HCT116 (cell line): Measurements from ENCODE around the gene SEPTIN2. TPM values are rescaled to one million over a fixed set of nuclear protein-coding genes. Genes with fewer than 3 reads are reported as not detected.
"Not testable (repeated sequence)": the region's sequence is repeated elsewhere in the genome, so short reads cannot be mapped to it uniquely, and the experiment has no call there.

Experiments used
- ATAC-seq: fragments of 200-7000 bp; cut with Tn5 transposase; 2 replicates; pipeline ENCODE4 v1.9.1; 2020; ENCODE audit warnings: mild to moderate bottlenecking, moderate library complexity
- BruUV-seq: library from RNA; stranded (reverse); fragments of 400-500 nt; replicated peaks from 2 replicates; lab custom pipeline; 2021; lab: Mats Ljungman, UMichigan
- CTCF ChIA-PET: fragments of 300-600 bp; sonication (Branson Sonifier 250); formaldehyde crosslinking; loops from one replicate; lab custom pipeline; 2021; ENCODE audit warnings: antibody characterized with exemption; lab: Charles Lee
- POLR2A ChIA-PET: fragments of 300-600, 350-600 bp; sonication (Branson Sonifier 250); formaldehyde crosslinking; loops from one replicate; lab custom pipeline; 2021; ENCODE audit warnings: antibody characterized with exemption; lab: Charles Lee
- RAD21 ChIA-PET, 2 experiments: fragments of 300-600 bp; sonication (Branson Sonifier 250); formaldehyde crosslinking; loops; one replicate each; lab custom pipeline; 2023; ENCODE audit warnings: low total read pairs in 2 of 2; ENCODE audit not compliant: uncharacterized antibody in 2 of 2, unreplicated experiment in 2 of 2, low non-redundant PET in 1 of 2; lab: Charles Lee
- DNase-seq: peaks from one replicate; pipeline ENCODE4 v3.0.0-alpha.2; 2010; ENCODE audit warnings: low read depth, low spot score
- H2AFZ ChIP-seq: fragments of 200-600 bp; shearing (Covaris generic), sonication (generic); 2 replicates; pipeline ENCODE4 v1.6.1; 2017; ENCODE audit warnings: low read depth, mixed run types, mixed read lengths, antibody characterized with exemption, low read length; ENCODE audit not compliant: poor library complexity, severe bottlenecking
- H3K27ac ChIP-seq: 2 replicates; pipeline ENCODE4 v1.5.1; 2012; ENCODE audit warnings: low read depth, low read length
- H3K27me3 ChIP-seq: fragments of 200-600 bp; sonication (generic); 2 replicates; pipeline ENCODE4 v1.6.1; 2016; ENCODE audit warnings: mixed run types, low read length, mixed read lengths; ENCODE audit not compliant: insufficient read depth
- H3K36me3 ChIP-seq, 2 experiments: fragments of 200-500 bp in 1 of 2; fragments of 200-600 bp in 1 of 2; sonication (Bioruptor generic) in 1 of 2; sonication (generic) in 1 of 2; 2 replicates each; pipeline versions ENCODE4 v1.5.1 to v1.6.1; 2014 to 2016; ENCODE audit warnings: low read length in 2 of 2, inconsistent platforms in 1 of 2, mixed read lengths in 1 of 2, mixed run types in 1 of 2; ENCODE audit not compliant: insufficient read depth in 2 of 2, control insufficient read depth in 1 of 2
- H3K4me1 ChIP-seq, 2 experiments: fragments of 200-600 bp in 1 of 2; sonication (generic) in 1 of 2; 2 replicates each; pipeline versions ENCODE4 v1.5.1 to v1.6.1; 2012 to 2017; ENCODE audit warnings: low read length in 2 of 2, inconsistent platforms in 1 of 2, mild to moderate bottlenecking in 1 of 2, mixed read lengths in 1 of 2, mixed run types in 1 of 2, moderate library complexity in 1 of 2; ENCODE audit not compliant: insufficient read depth in 2 of 2, control insufficient read depth in 1 of 2
- H3K4me2 ChIP-seq: fragments of 200-600 bp; sonication (generic); 2 replicates; pipeline ENCODE4 v1.6.1; 2017; ENCODE audit warnings: mixed run types, low read length, mixed read lengths
- H3K4me3 ChIP-seq, 2 experiments: fragments of 200-600 bp in 1 of 2; sonication (generic) in 1 of 2; replicated peaks in 1 of 2; 2 replicates each; pipeline ENCODE4 v1.5.1; 2011 to 2016; ENCODE audit warnings: low read length in 2 of 2, control low read depth in 1 of 2, low read depth in 1 of 2, mild to moderate bottlenecking in 1 of 2, mixed read lengths in 1 of 2, mixed run types in 1 of 2
- H3K79me2 ChIP-seq: fragments of 200-600 bp; sonication (generic); 2 replicates; pipeline ENCODE4 v1.6.1; 2017; ENCODE audit warnings: mild to moderate bottlenecking, mixed run types, low read length, moderate library complexity, mixed read lengths; ENCODE audit not compliant: insufficient read depth
- H3K9ac ChIP-seq: fragments of 200-600 bp; sonication (generic); 2 replicates; pipeline ENCODE4 v1.6.1; 2016; ENCODE audit warnings: low read length, mixed read lengths
- H3K9me2 ChIP-seq: fragments of 200-600 bp; sonication (generic), shearing (Covaris generic); 2 replicates; pipeline ENCODE4 v1.6.1; 2017; ENCODE audit warnings: mixed run types, mild to moderate bottlenecking, moderate library complexity; ENCODE audit not compliant: insufficient read depth
- H3K9me3 ChIP-seq, 2 experiments: fragments of 200-500 bp in 1 of 2; fragments of 200-600 bp in 1 of 2; sonication (Bioruptor generic) in 1 of 2; sonication (generic) in 1 of 2; 2 replicates each; pipeline ENCODE4 v1.6.1; 2014 to 2017; ENCODE audit warnings: low read length in 2 of 2, mixed read lengths in 2 of 2, inconsistent platforms in 1 of 2, low read depth in 1 of 2, mild to moderate bottlenecking in 1 of 2, mixed run types in 1 of 2, moderate library complexity in 1 of 2; ENCODE audit not compliant: control insufficient read depth in 1 of 2, insufficient read depth in 1 of 2
- H4K20me1 ChIP-seq: fragments of 200-600 bp; sonication (generic), shearing (Covaris generic); 2 replicates; pipeline ENCODE4 v1.6.1; 2017; ENCODE audit warnings: mixed run types, mild to moderate bottlenecking, moderate library complexity; ENCODE audit not compliant: insufficient read depth
- POLR2A ChIP-seq: IDR thresholded peaks from 2 replicates; pipeline ENCODE4 v1.7.0; 2011; ENCODE audit warnings: borderline replicate concordance; ENCODE audit not compliant: insufficient read depth, insufficient read length; ENCODE audit errors: extremely low read depth
- POLR2AphosphoS5 ChIP-seq: IDR thresholded peaks from 2 replicates; pipeline ENCODE4 v1.6.1; 2011; ENCODE audit warnings: mild to moderate bottlenecking, low read depth, low read length, moderate library complexity
- SIN3A ChIP-seq: IDR thresholded peaks from 2 replicates; pipeline ENCODE4 v1.6.1; 2012; ENCODE audit warnings: low read depth
- SRF ChIP-seq: IDR thresholded peaks from 2 replicates; pipeline ENCODE4 v1.6.1; 2012; ENCODE audit warnings: low read depth
- YY1 ChIP-seq: IDR thresholded peaks from 2 replicates; pipeline ENCODE4 v1.6.1; 2011; ENCODE audit warnings: low read length, low read depth, moderate library complexity, mild to moderate bottlenecking; ENCODE audit not compliant: insufficient replicate concordance; ENCODE audit errors: extremely low read depth
- ZFX ChIP-seq: fragments of 450-650 bp; IDR thresholded peaks from 2 replicates; pipeline ENCODE4 v1.6.1; 2017
- intact Hi-C: fragments of 100-400 bp; cut with micrococcal nuclease; formaldehyde crosslinking; loops from 2 replicates; pipeline ENCODE4 v1.10.0; 2022
- total RNA-seq: library from RNA; stranded (reverse); gene quantifications from one replicate; pipeline ENCODE4 v1.2.1, GENCODE V29; 2021; ENCODE audit not compliant: unreplicated experiment
- TF ChIP-seq, protein P1 (sequence below): IDR thresholded peaks from 2 replicates; pipeline ENCODE4 v1.6.1; 2012

The SEPTIN2 gene
- total RNA-seq, 1 experiment from 2014 or later: 317 TPM

- ChIA-PET POLR2A (no interaction called here), CTCF (no interaction called here)
- H3K79me2 ChIP-seq: peaks cover 38% of the 10 kb centered on the region
These were observed 66.1 kb downstream of the SEPTIN2 start for GRCh38 chr2:241381872-241382271.

GRCh38 chr2:241385450-241385849 lies 69.7 kb downstream of the SEPTIN2 start:
- H3K4me1 ChIP-seq, H3K9me2 ChIP-seq, RAD21 ChIA-PET, BruUV-seq, POLR2A ChIA-PET, H3K4me2 ChIP-seq, H3K36me3 ChIP-seq, intact Hi-C loops, H2AFZ ChIP-seq, H3K27ac ChIP-seq, H3K4me3 ChIP-seq, H3K9ac ChIP-seq, DNase-seq, H3K27me3 ChIP-seq, H3K9me3 ChIP-seq, CTCF ChIA-PET, H4K20me1 ChIP-seq: not testable (repeated sequence)
- peaks cover 11% of the 10 kb centered on the region; the same call in 1 of the 2 replicates for H3K79me2 ChIP-seq
- ATAC-seq: peak; percentile 55; the same call in 1 of the 2 replicates

More at GRCh38 chr2:241381872-241382271, 66.1 kb downstream of the SEPTIN2 start:
- ATAC-seq: no peak
- RAD21 ChIA-PET: no interaction called here
- Histone ChIP-seq H3K36me3 (peaks cover 0 to 10% of the 10 kb centered on the region in 2 experiments; a peak in 1 of 4 replicates), H3K27me3 (no peaks in the 10 kb centered on the region)
- TF ChIP-seq, protein P1, sequence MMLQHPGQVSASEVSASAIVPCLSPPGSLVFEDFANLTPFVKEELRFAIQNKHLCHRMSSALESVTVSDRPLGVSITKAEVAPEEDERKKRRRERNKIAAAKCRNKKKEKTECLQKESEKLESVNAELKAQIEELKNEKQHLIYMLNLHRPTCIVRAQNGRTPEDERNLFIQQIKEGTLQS: no peak
- TF ChIP-seq, all 23 proteins: peak for 0
- no peak for DNase-seq
- H2AFZ ChIP-seq: no peak overlapping the region
- H3K27ac ChIP-seq: no peak overlapping the region
- H3K9me2 ChIP-seq: no peaks in the 10 kb centered on the region
- no TSS peak for BruUV-seq
- H4K20me1 ChIP-seq: no peaks in the 10 kb centered on the region
- intact Hi-C loops: no loop called here
- H3K4me1 ChIP-seq: no peaks in the 10 kb centered on the region
- H3K9ac ChIP-seq: no peak overlapping the region
- H3K9me3 ChIP-seq: no peaks in the 10 kb centered on the region
- no peak overlapping the region for H3K4me2 ChIP-seq
- no peak overlapping the region for H3K4me3 ChIP-seq

DNA sequence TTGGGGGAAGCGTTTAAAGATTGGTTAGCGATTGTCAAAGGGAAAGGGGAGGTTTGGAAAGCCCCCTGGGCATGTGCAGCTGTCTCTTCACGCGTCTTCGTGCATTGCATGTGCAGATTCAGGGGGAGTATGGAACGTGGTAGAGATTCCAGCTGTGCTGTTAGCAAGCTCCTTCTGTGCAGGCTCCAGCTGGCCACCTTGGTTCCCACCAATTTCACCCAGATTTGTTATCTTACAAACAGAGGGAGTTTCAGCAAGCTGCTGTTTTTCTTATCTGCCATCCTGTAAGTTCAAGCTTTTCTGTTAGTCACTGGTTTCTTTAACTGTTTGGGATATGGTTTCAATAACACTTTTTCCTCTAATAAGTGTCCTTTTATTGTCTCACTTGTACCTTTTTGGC lies 70.8 kb downstream of the SEPTIN2 start:
- BruUV-seq: no TSS peak
- no peaks in the 10 kb centered on the region for H3K4me1 ChIP-seq
- no peaks in the 10 kb centered on the region for H3K9me3 ChIP-seq
- DNase-seq: no peak
- no peak overlapping the region for H3K27ac ChIP-seq
- ATAC-seq: no peak
- H3K79me2 ChIP-seq: peaks cover under 1% of the 10 kb centered on the region; the same call in 1 of the 2 replicates
- H3K36me3 ChIP-seq: peaks cover 0 to 6% of the 10 kb centered on the region in 2 experiments; a peak in 1 of 4 replicates
- no peaks in the 10 kb centered on the region for H3K9me2 ChIP-seq
- H3K4me3 ChIP-seq: no peak overlapping the region
- H3K27me3 ChIP-seq: no peaks in the 10 kb centered on the region
- no peak overlapping the region for H3K9ac ChIP-seq
- RAD21 ChIA-PET: no interaction called here
- no peak overlapping the region for H2AFZ ChIP-seq
- TF ChIP-seq ZFX (no peak), POLR2AphosphoS5 (no peak), SRF (no peak), YY1 (no peak), SIN3A (no peak), POLR2A (no peak)
- TF ChIP-seq, all 23 proteins: peak for 0
- CTCF ChIA-PET: no interaction called here
- POLR2A ChIA-PET: no interaction called here
- intact Hi-C loops: no loop called here
- Histone ChIP-seq H4K20me1 (no peaks in the 10 kb centered on the region), H3K4me2 (no peak overlapping the region)
